ENCODE results near the gene LPA.

The LPA gene

DNA sequence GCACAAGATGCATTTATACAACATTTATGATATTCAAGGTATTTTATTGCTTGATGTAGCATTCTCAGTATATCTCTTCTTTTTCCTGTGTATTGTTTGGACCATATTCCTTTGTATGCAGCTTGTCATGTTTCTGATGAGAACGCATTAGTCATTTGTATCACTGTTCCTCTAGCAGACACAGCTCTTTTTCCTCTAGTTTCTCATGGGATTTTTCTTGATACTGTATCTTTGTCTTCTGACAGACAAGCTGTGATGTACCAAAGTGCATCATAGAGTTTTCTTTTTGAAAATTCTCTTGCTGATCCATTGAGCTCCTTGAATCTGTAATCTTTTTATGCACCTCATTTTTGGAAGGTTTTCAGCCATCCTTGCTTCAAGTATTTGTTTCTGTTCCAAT, 175.0 kb downstream of the LPA start:
- TF ChIP-seq, protein P1, sequence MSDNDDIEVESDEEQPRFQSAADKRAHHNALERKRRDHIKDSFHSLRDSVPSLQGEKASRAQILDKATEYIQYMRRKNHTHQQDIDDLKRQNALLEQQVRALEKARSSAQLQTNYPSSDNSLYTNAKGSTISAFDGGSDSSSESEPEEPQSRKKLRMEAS (IDR thresholded peaks at IDR 0.05) = no peak
- TF ChIP-seq, protein P2, sequence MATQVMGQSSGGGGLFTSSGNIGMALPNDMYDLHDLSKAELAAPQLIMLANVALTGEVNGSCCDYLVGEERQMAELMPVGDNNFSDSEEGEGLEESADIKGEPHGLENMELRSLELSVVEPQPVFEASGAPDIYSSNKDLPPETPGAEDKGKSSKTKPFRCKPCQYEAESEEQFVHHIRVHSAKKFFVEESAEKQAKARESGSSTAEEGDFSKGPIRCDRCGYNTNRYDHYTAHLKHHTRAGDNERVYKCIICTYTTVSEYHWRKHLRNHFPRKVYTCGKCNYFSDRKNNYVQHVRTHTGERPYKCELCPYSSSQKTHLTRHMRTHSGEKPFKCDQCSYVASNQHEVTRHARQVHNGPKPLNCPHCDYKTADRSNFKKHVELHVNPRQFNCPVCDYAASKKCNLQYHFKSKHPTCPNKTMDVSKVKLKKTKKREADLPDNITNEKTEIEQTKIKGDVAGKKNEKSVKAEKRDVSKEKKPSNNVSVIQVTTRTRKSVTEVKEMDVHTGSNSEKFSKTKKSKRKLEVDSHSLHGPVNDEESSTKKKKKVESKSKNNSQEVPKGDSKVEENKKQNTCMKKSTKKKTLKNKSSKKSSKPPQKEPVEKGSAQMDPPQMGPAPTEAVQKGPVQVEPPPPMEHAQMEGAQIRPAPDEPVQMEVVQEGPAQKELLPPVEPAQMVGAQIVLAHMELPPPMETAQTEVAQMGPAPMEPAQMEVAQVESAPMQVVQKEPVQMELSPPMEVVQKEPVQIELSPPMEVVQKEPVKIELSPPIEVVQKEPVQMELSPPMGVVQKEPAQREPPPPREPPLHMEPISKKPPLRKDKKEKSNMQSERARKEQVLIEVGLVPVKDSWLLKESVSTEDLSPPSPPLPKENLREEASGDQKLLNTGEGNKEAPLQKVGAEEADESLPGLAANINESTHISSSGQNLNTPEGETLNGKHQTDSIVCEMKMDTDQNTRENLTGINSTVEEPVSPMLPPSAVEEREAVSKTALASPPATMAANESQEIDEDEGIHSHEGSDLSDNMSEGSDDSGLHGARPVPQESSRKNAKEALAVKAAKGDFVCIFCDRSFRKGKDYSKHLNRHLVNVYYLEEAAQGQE (IDR thresholded peaks at IDR 0.05; ENCODE audit: low read depth) = no peak
- no peak for TF ChIP-seq FOXM1 (IDR thresholded peaks at IDR 0.05; ENCODE audit: borderline replicate concordance, low read depth)
- TF ChIP-seq CREB1 (IDR thresholded peaks at IDR 0.05; ENCODE audit: low read depth) = no peak
- TF ChIP-seq EGR1 (IDR thresholded peaks at IDR 0.05) = no peak
- TF ChIP-seq EP300 (IDR thresholded peaks at IDR 0.05; ENCODE audit: borderline replicate concordance) = no peak
- TF ChIP-seq TCF12 (IDR thresholded peaks at IDR 0.05; ENCODE audit: low read depth) = no peak
- TF ChIP-seq, protein P3, sequence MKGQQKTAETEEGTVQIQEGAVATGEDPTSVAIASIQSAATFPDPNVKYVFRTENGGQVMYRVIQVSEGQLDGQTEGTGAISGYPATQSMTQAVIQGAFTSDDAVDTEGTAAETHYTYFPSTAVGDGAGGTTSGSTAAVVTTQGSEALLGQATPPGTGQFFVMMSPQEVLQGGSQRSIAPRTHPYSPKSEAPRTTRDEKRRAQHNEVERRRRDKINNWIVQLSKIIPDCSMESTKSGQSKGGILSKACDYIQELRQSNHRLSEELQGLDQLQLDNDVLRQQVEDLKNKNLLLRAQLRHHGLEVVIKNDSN (IDR thresholded peaks at IDR 0.05) = no peak
- no peak for TF ChIP-seq CEBPB (IDR thresholded peaks at IDR 0.05)
- TF ChIP-seq RAD21 (IDR thresholded peaks at IDR 0.05; ENCODE audit: low read depth) = no peak
- TF ChIP-seq TEAD4 (IDR thresholded peaks at IDR 0.05) = no peak
- no peak for TF ChIP-seq TAF1 (IDR thresholded peaks at IDR 0.05; ENCODE audit: low read depth)
- no peak for TF ChIP-seq YY1 (IDR thresholded peaks at IDR 0.05; ENCODE audit: low read depth)
- TF ChIP-seq ZBTB7A (IDR thresholded peaks at IDR 0.05; ENCODE audit: low read depth) = no peak
- TF ChIP-seq NFIC (IDR thresholded peaks at IDR 0.05) = no peak

DNA sequence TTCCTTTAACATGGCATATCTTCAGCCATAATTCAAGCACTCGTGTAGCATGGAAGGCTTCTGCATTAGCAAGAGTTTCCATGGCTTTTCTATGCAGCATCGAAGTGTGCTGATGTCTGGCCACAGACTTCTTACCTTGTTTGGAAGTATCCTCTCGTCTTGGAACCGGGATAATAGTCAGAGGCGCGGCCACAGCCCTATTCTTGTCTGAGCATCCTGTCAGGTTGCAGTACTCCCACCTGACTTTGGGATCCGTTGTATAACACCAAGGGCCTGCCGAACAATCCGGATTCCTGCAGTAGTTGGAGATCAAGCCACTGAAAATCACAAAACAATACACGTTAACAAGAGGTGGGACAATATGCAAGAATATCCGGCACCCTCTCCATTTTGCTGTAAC, 177.0 kb downstream of the LPA start:
- TF ChIP-seq ZBTB7A (IDR thresholded peaks at IDR 0.05; ENCODE audit: low read depth) (no peak), TEAD4 (IDR thresholded peaks at IDR 0.05) (no peak), CEBPB (IDR thresholded peaks at IDR 0.05) (no peak), YY1 (IDR thresholded peaks at IDR 0.05; ENCODE audit: low read depth) (no peak), TAF1 (IDR thresholded peaks at IDR 0.05; ENCODE audit: low read depth) (no peak)
- TF ChIP-seq, protein P1 (IDR thresholded peaks at IDR 0.05) = no peak

Data from Ishikawa (cell line).